Fibroblast of lung (primary cell): ENCODE data around the gene NCKIPSD. TPM values are rescaled to one million over a fixed set of nuclear protein-coding genes. Genes with fewer than 3 reads are reported as not detected.

Experiments
- DNase-seq, 2 donors: peaks; one replicate each; pipeline versions ENCODE4 v3.0.0 to v3.0.0-alpha.2; 2010; ENCODE audit warnings: low read depth in 2 of 2
- H2AFZ ChIP-seq: 2 replicates; pipeline ENCODE4 v1.5.1; 2012; ENCODE audit warnings: low read length, control low read depth, inconsistent platforms
- H3K27ac ChIP-seq: 2 replicates; pipeline ENCODE4 v1.5.1; 2011; ENCODE audit warnings: low read length, control low read depth; ENCODE audit not compliant: insufficient read depth
- H3K27me3 ChIP-seq: 2 replicates; pipeline ENCODE4 v1.5.1; 2011; ENCODE audit warnings: mild to moderate bottlenecking, low read length; ENCODE audit not compliant: control insufficient read depth, insufficient read depth
- H3K36me3 ChIP-seq: 2 replicates; pipeline ENCODE4 v1.5.1; 2011; ENCODE audit warnings: low read length; ENCODE audit not compliant: control insufficient read depth, insufficient read depth
- H3K4me1 ChIP-seq: 2 replicates; pipeline ENCODE4 v1.5.1; 2011; ENCODE audit warnings: low read length; ENCODE audit not compliant: control insufficient read depth, insufficient read depth; ENCODE audit errors: extremely low read depth
- H3K4me2 ChIP-seq: 2 replicates; pipeline ENCODE4 v1.5.1; 2011; ENCODE audit warnings: low read length, control low read depth; ENCODE audit not compliant: insufficient read depth; ENCODE audit errors: extremely low read depth
- H3K4me3 ChIP-seq, 4 experiments: fragments of 200-600 bp in 1 of 4; sonication (generic) in 1 of 4; replicated peaks in 1 of 4; 2 replicates each; pipeline ENCODE4 v1.5.1; 2011 to 2016; ENCODE audit warnings: low read length in 4 of 4, low read depth in 3 of 4, mild to moderate bottlenecking in 3 of 4, control low read depth in 2 of 4, inconsistent platforms in 1 of 4, mixed read lengths in 1 of 4; ENCODE audit not compliant: insufficient read depth in 1 of 4; ENCODE audit errors: control extremely low read depth in 1 of 4
- H3K79me2 ChIP-seq: 2 replicates; pipeline ENCODE4 v1.5.1; 2012; ENCODE audit warnings: mild to moderate bottlenecking, low read length, inconsistent platforms; ENCODE audit not compliant: control insufficient read depth, insufficient read depth
- H3K9ac ChIP-seq: 2 replicates; pipeline ENCODE4 v1.5.1; 2011; ENCODE audit warnings: mild to moderate bottlenecking, low read length, control low read depth; ENCODE audit not compliant: insufficient read depth
- H3K9me3 ChIP-seq: 2 replicates; pipeline ENCODE4 v1.5.1; 2012; ENCODE audit warnings: low read depth, low read length; ENCODE audit not compliant: control insufficient read depth, insufficient read depth
- H4K20me1 ChIP-seq: 2 replicates; pipeline ENCODE4 v1.5.1; 2011; ENCODE audit warnings: low read length; ENCODE audit not compliant: control insufficient read depth, insufficient read depth; ENCODE audit errors: extremely low read depth
- CTCF ChIP-seq, 2 donors: IDR thresholded peaks in 1 of 2; conservative IDR thresholded peaks in 1 of 2; 1 replicate in 1 of 2; 2 replicates in 1 of 2; pipeline ENCODE4 v1.5.1; 2011 to 2012; ENCODE audit warnings: low read length in 2 of 2, control low read depth in 1 of 2, inconsistent platforms in 1 of 2, low read depth in 1 of 2, mild to moderate bottlenecking in 1 of 2
- EZH2 ChIP-seq: IDR thresholded peaks from 2 replicates; pipeline ENCODE4 v1.5.1; 2012; ENCODE audit warnings: low read length, control low read depth, mild to moderate bottlenecking; ENCODE audit errors: missing control alignments
- polyA plus RNA-seq, 2 donors: library from polyadenylated mRNA; depleted of rRNA in 1 of 2; stranded (reverse) in 1 of 2; unstranded in 1 of 2; fragments of >200 nt; gene quantifications; 2 replicates each; pipeline ENCODE4 v1.2.1, GENCODE V29; 2011 to 2012; ENCODE audit warnings: missing spikeins in 1 of 2
- total RNA-seq: library from RNA; depleted of rRNA; stranded (reverse); fragments of >200 nt; gene quantifications from 2 replicates; pipeline ENCODE4 v1.2.1, GENCODE V29; 2014

The NCKIPSD gene
- total and polyA plus RNA-seq, 2 donors (not counting 1 experiment from before 2014, with no cell fraction given) = 14.6 to 23.3 TPM

- no peaks in the 10 kb centered on the region for H4K20me1 ChIP-seq
- H3K27me3 ChIP-seq = no peaks in the 10 kb centered on the region
- no peaks in the 10 kb centered on the region for H3K79me2 ChIP-seq
- H3K4me1 ChIP-seq = no peaks in the 10 kb centered on the region
- H2AFZ ChIP-seq = no peak overlapping the region
- no peak for DNase-seq
- TF ChIP-seq EZH2 = no peak
- no peak for TF ChIP-seq CTCF (conservative IDR thresholded peaks at IDR 0.05 in 1 of 2, IDR thresholded peaks at IDR 0.05 in 1 of 2; ENCODE audit: low read depth in 1 of 2, low read length in 2 of 2)
- no peak overlapping the region for H3K4me2 ChIP-seq
- no peak overlapping the region for H3K4me3 ChIP-seq
- no peak overlapping the region for H3K27ac ChIP-seq
- H3K36me3 ChIP-seq = no peaks in the 10 kb centered on the region
- H3K9me3 ChIP-seq = no peaks in the 10 kb centered on the region
- no peak overlapping the region for H3K9ac ChIP-seq
These were observed 40.6 kb downstream of the NCKIPSD start for GRCh38 chr3:48644898-48645760.

- TF ChIP-seq CTCF (conservative IDR thresholded peaks at IDR 0.05 in 1 of 2, IDR thresholded peaks at IDR 0.05 in 1 of 2; ENCODE audit: low read depth in 1 of 2, low read length in 2 of 2) (no peak), EZH2 (no peak)
- Histone ChIP-seq H3K36me3 (no peaks in the 10 kb centered on the region), H3K9ac (no peak overlapping the region)
These were observed 43.1 kb downstream of the NCKIPSD start for GRCh38 chr3:48642605-48643004.

GRCh38 chr3:48641396-48641795 is 44.3 kb downstream of the NCKIPSD start:
- no peak for DNase-seq
- Histone ChIP-seq H3K9ac (no peak overlapping the region), H3K36me3 (no peaks in the 10 kb centered on the region), H3K4me2 (no peak overlapping the region), H3K27me3 (no peaks in the 10 kb centered on the region), H2AFZ (no peak overlapping the region), H3K4me1 (no peaks in the 10 kb centered on the region), H3K79me2 (no peaks in the 10 kb centered on the region), H3K4me3 (no peak overlapping the region), H4K20me1 (no peaks in the 10 kb centered on the region), H3K9me3 (no peaks in the 10 kb centered on the region), H3K27ac (no peak overlapping the region)
- TF ChIP-seq CTCF (conservative IDR thresholded peaks at IDR 0.05 in 1 of 2, IDR thresholded peaks at IDR 0.05 in 1 of 2; ENCODE audit: low read depth in 1 of 2, low read length in 2 of 2) (no peak), EZH2 (no peak)

More at GRCh38 chr3:48642605-48643004, 43.1 kb downstream of the NCKIPSD start:
- no peak overlapping the region for H2AFZ ChIP-seq
- H4K20me1 ChIP-seq = no peaks in the 10 kb centered on the region
- no peak for DNase-seq
- no peak overlapping the region for H3K4me3 ChIP-seq
- no peaks in the 10 kb centered on the region for H3K79me2 ChIP-seq
- H3K9me3 ChIP-seq = no peaks in the 10 kb centered on the region
- no peak overlapping the region for H3K27ac ChIP-seq
- H3K27me3 ChIP-seq = no peaks in the 10 kb centered on the region
- H3K4me2 ChIP-seq = no peak overlapping the region
- no peaks in the 10 kb centered on the region for H3K4me1 ChIP-seq
